B cell (primary cell): ENCODE data around the gene CLN5.

ENCODE experiments used
- CTCF ChIP-seq: fragments of 200-600 bp; IDR thresholded peaks from one replicate; pipeline ENCODE4 v1.8.0; 2022; ENCODE audit warnings: antibody characterized with exemption, mild to moderate bottlenecking
- EZH2 ChIP-seq: IDR thresholded peaks from 2 replicates; pipeline ENCODE4 v1.6.1; 2012; ENCODE audit warnings: borderline replicate concordance, low read depth, mild to moderate bottlenecking, moderate library complexity, low read length; ENCODE audit not compliant: insufficient read depth, poor library complexity, severe bottlenecking

- TF ChIP-seq CTCF = no peak
- no peak for TF ChIP-seq EZH2
Observed at GRCh38 chr13:76968041-76968440, 23.8 kb upstream of the CLN5 start.
